ENCODE measurements around the gene LARGE1.

Gene LARGE1

GRCh38 chr22:33706100-33706499 lies 214.2 kb downstream of the LARGE1 start:
- H3K27ac ChIP-seq (ENCODE audit: low read depth, low read length) = no peak overlapping the region
- no peaks in the 10 kb centered on the region for H3K27me3 ChIP-seq (ENCODE audit: control insufficient read depth, insufficient read depth, low read length)
- H3K9me3 ChIP-seq (ENCODE audit: control insufficient read depth, insufficient read depth, low read length) = no peaks in the 10 kb centered on the region
- H3K4me1 ChIP-seq (ENCODE audit: control insufficient read depth, insufficient read depth, low read length) = peaks cover 10% of the 10 kb centered on the region
- H3K36me3 ChIP-seq (ENCODE audit: control insufficient read depth, insufficient read depth, low read length) = peaks cover 3% of the 10 kb centered on the region
- no peak overlapping the region for H3K9ac ChIP-seq (ENCODE audit: low read depth, low read length)
- no peak overlapping the region for H3K4me3 ChIP-seq (ENCODE audit: low read depth, low read length)

- H3K27ac ChIP-seq (ENCODE audit: low read depth, low read length) = no peak overlapping the region
Measured at GRCh38 chr22:33699176-33699575, 221.1 kb downstream of the LARGE1 start.

GRCh38 chr22:33697640-33698039 lies 222.6 kb downstream of the LARGE1 start:
- no peaks in the 10 kb centered on the region for H3K27me3 ChIP-seq (ENCODE audit: control insufficient read depth, insufficient read depth, low read length)
- no peaks in the 10 kb centered on the region for H3K4me1 ChIP-seq (ENCODE audit: control insufficient read depth, insufficient read depth, low read length)
- H3K36me3 ChIP-seq (ENCODE audit: control insufficient read depth, insufficient read depth, low read length) = peaks cover 21% of the 10 kb centered on the region
- H3K9me3 ChIP-seq (ENCODE audit: control insufficient read depth, insufficient read depth, low read length) = no peaks in the 10 kb centered on the region
- no peak overlapping the region for H3K9ac ChIP-seq (ENCODE audit: low read depth, low read length)
- H3K27ac ChIP-seq (ENCODE audit: low read depth, low read length) = no peak overlapping the region
- H3K4me3 ChIP-seq (ENCODE audit: low read depth, low read length) = no peak overlapping the region

More at GRCh38 chr22:33699176-33699575, 221.1 kb downstream of the LARGE1 start:
- Histone ChIP-seq H3K9me3 (ENCODE audit: control insufficient read depth, insufficient read depth, low read length) (no peaks in the 10 kb centered on the region), H3K9ac (ENCODE audit: low read depth, low read length) (no peak overlapping the region), H3K36me3 (ENCODE audit: control insufficient read depth, insufficient read depth, low read length) (peaks cover 21% of the 10 kb centered on the region), H3K4me3 (ENCODE audit: low read depth, low read length) (no peak overlapping the region), H3K27me3 (ENCODE audit: control insufficient read depth, insufficient read depth, low read length) (no peaks in the 10 kb centered on the region), H3K4me1 (ENCODE audit: control insufficient read depth, insufficient read depth, low read length) (no peaks in the 10 kb centered on the region)

DNA sequence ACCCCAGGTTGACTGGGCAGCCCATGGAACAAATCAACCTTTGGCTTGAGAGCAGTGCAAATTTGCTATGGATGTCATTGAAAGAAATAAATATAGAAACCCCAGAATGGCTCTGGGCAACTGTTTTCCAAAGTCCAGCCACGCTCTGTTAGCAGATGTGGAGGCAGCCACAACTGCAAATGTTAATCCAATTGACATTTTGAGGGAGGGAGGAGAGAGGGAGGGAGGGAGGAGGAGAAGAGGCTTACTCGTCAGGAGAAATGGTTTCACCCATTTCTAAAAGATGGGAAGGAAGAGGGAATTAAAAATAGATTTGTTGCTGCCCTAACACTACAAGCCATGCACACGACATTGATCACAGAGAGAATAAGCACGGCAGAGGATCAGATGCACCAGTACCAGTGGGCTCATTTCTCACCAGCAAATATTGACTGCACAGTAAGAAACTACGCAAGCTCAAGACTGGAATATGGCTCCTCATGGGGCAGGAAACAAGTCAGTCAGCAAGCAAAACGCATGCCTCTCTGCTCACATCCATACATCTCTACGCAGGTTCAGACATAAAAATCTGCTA lies 229.1 kb downstream of the LARGE1 start:
- Histone ChIP-seq H3K9me3 (ENCODE audit: control insufficient read depth, insufficient read depth, low read length) (no peaks in the 10 kb centered on the region), H3K27me3 (ENCODE audit: control insufficient read depth, insufficient read depth, low read length) (no peaks in the 10 kb centered on the region), H3K4me1 (ENCODE audit: control insufficient read depth, insufficient read depth, low read length) (no peaks in the 10 kb centered on the region), H3K27ac (ENCODE audit: low read depth, low read length) (no peak overlapping the region), H3K36me3 (ENCODE audit: control insufficient read depth, insufficient read depth, low read length) (no peaks in the 10 kb centered on the region), H3K4me3 (ENCODE audit: low read depth, low read length) (no peak overlapping the region), H3K9ac (ENCODE audit: low read depth, low read length) (no peak overlapping the region)

DNA sequence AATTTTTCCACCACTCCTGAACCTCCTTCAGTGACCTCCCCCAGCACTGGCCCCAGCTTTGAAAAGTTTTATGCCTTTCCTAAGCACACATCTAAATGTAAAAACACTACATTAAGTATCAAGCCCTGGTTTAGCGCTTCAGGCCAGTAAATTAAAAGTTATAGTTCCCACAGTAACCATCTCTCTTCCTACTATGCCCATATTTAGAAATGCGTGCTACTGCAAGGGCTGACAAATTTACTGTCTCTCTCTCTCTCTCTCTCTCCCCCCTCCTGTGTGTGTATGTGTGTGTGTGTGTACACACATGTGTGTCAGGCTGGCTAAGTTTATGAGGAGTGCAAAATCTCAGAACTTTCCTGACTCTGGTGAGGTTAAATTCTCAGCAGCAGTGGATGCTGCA lies 231.4 kb downstream of the LARGE1 start:
- no peaks in the 10 kb centered on the region for H3K36me3 ChIP-seq (ENCODE audit: control insufficient read depth, insufficient read depth, low read length)
- no peak overlapping the region for H3K27ac ChIP-seq (ENCODE audit: low read depth, low read length)

DNA sequence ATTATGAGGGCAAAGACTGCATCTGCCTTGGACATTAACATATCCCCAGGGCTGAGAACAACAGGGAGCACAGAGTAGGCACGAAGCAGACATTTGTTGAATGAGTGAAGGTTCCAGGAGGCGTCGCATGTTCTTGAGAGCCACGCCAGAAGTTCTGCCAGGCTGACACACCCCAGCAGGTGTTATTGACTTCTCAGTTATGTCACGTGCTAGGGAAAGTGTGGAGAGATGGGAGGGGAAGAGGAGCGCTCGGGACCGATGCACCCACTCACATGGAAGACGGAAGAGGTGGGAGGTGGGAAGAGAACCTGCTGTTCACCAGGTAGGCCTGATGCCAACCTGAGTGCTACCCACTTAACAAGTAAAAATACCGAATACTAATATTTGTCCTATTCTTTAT lies 232.8 kb downstream of the LARGE1 start:
- Histone ChIP-seq H3K36me3 (ENCODE audit: control insufficient read depth, insufficient read depth, low read length) (no peaks in the 10 kb centered on the region), H3K4me3 (ENCODE audit: low read depth, low read length) (no peak overlapping the region), H3K4me1 (ENCODE audit: control insufficient read depth, insufficient read depth, low read length) (no peaks in the 10 kb centered on the region), H3K9ac (ENCODE audit: low read depth, low read length) (no peak overlapping the region), H3K9me3 (ENCODE audit: control insufficient read depth, insufficient read depth, low read length) (no peaks in the 10 kb centered on the region), H3K27me3 (ENCODE audit: control insufficient read depth, insufficient read depth, low read length) (no peaks in the 10 kb centered on the region), H3K27ac (ENCODE audit: low read depth, low read length) (no peak overlapping the region)

More for the DNA sequence above, 231.4 kb downstream of the LARGE1 start:
- H3K4me3 ChIP-seq (ENCODE audit: low read depth, low read length) = no peak overlapping the region
- no peak overlapping the region for H3K9ac ChIP-seq (ENCODE audit: low read depth, low read length)
- no peaks in the 10 kb centered on the region for H3K9me3 ChIP-seq (ENCODE audit: control insufficient read depth, insufficient read depth, low read length)
- H3K4me1 ChIP-seq (ENCODE audit: control insufficient read depth, insufficient read depth, low read length) = no peaks in the 10 kb centered on the region
- H3K27me3 ChIP-seq (ENCODE audit: control insufficient read depth, insufficient read depth, low read length) = no peaks in the 10 kb centered on the region

GRCh38 chr22:33684087-33684486 lies 236.2 kb downstream of the LARGE1 start:
- H3K9ac ChIP-seq (ENCODE audit: low read depth, low read length) = no peak overlapping the region
- H3K9me3 ChIP-seq (ENCODE audit: control insufficient read depth, insufficient read depth, low read length) = no peaks in the 10 kb centered on the region
- no peak overlapping the region for H3K4me3 ChIP-seq (ENCODE audit: low read depth, low read length)
- H3K4me1 ChIP-seq (ENCODE audit: control insufficient read depth, insufficient read depth, low read length) = no peaks in the 10 kb centered on the region
- no peaks in the 10 kb centered on the region for H3K36me3 ChIP-seq (ENCODE audit: control insufficient read depth, insufficient read depth, low read length)
- no peak overlapping the region for H3K27ac ChIP-seq (ENCODE audit: low read depth, low read length)
- H3K27me3 ChIP-seq (ENCODE audit: control insufficient read depth, insufficient read depth, low read length) = no peaks in the 10 kb centered on the region

DNA sequence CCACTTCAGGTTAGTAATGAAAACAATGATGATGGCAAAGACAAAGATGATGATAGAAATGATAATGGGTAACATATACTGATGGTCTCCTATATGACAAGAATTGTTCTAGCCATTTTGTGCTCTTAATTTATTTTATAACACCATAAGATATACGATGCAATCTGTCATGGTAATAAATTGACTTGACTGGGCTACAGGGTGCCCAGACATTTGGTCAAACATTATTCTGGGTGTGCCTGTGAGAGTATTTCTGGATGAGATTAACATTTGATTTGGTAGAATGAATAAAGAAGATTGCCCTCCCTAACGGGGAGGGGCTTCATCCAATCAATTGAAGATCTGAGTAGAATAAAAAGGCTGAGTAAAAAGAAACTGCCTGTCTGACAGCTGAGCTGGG lies 237.3 kb downstream of the LARGE1 start:
- no peak overlapping the region for H3K4me3 ChIP-seq (ENCODE audit: low read depth, low read length)
- peaks cover 5% of the 10 kb centered on the region; the same call in 1 of the 2 replicates for H3K4me1 ChIP-seq (ENCODE audit: control insufficient read depth, insufficient read depth, low read length)
- H3K27ac ChIP-seq (ENCODE audit: low read depth, low read length) = no peak overlapping the region
- no peaks in the 10 kb centered on the region for H3K9me3 ChIP-seq (ENCODE audit: control insufficient read depth, insufficient read depth, low read length)
- no peak overlapping the region for H3K9ac ChIP-seq (ENCODE audit: low read depth, low read length)
- H3K27me3 ChIP-seq (ENCODE audit: control insufficient read depth, insufficient read depth, low read length) = no peaks in the 10 kb centered on the region
- H3K36me3 ChIP-seq (ENCODE audit: control insufficient read depth, insufficient read depth, low read length) = no peaks in the 10 kb centered on the region

- no peak overlapping the region for H3K9ac ChIP-seq (ENCODE audit: low read depth, low read length)
- H3K9me3 ChIP-seq (ENCODE audit: control insufficient read depth, insufficient read depth, low read length) = no peaks in the 10 kb centered on the region
- no peaks in the 10 kb centered on the region for H3K27me3 ChIP-seq (ENCODE audit: control insufficient read depth, insufficient read depth, low read length)
- H3K4me1 ChIP-seq (ENCODE audit: control insufficient read depth, insufficient read depth, low read length) = peaks cover 5% of the 10 kb centered on the region; the same call in 1 of the 2 replicates
- H3K4me3 ChIP-seq (ENCODE audit: low read depth, low read length) = no peak overlapping the region
- H3K27ac ChIP-seq (ENCODE audit: low read depth, low read length) = no peak overlapping the region
- H3K36me3 ChIP-seq (ENCODE audit: control insufficient read depth, insufficient read depth, low read length) = no peaks in the 10 kb centered on the region
Measured at GRCh38 chr22:33680632-33681031, 239.6 kb downstream of the LARGE1 start.

DNA sequence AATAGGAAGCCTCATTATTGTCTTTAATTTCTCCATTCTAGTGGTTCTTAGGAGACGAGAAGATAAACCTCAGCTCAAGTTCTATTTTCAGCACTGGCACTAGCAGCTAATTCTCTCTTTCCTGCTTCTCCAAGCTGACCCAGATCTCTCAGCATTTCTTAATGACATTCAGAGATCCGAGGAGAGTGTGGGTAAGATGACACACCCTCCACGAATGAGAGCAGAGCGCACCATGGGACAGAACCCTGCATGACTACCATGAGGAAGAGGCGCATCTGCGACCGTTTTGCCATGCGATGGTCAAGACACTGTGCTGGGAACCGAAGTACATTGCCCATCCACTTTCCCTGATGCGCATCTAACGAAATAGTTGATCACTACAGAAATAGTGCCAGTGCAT lies 241.8 kb downstream of the LARGE1 start:
- peaks cover 14% of the 10 kb centered on the region for H3K4me1 ChIP-seq (ENCODE audit: control insufficient read depth, insufficient read depth, low read length)
- H3K27ac ChIP-seq (ENCODE audit: low read depth, low read length) = no peak overlapping the region
- H3K36me3 ChIP-seq (ENCODE audit: control insufficient read depth, insufficient read depth, low read length) = no peaks in the 10 kb centered on the region
- H3K27me3 ChIP-seq (ENCODE audit: control insufficient read depth, insufficient read depth, low read length) = no peaks in the 10 kb centered on the region
- H3K9me3 ChIP-seq (ENCODE audit: control insufficient read depth, insufficient read depth, low read length) = no peaks in the 10 kb centered on the region
- H3K9ac ChIP-seq (ENCODE audit: low read depth, low read length) = no peak overlapping the region
- no peak overlapping the region for H3K4me3 ChIP-seq (ENCODE audit: low read depth, low read length)

- Histone ChIP-seq H3K27ac (ENCODE audit: low read depth, low read length) (no peak overlapping the region), H3K9ac (ENCODE audit: low read depth, low read length) (no peak overlapping the region), H3K9me3 (ENCODE audit: control insufficient read depth, insufficient read depth, low read length) (no peaks in the 10 kb centered on the region), H3K4me3 (ENCODE audit: low read depth, low read length) (no peak overlapping the region), H3K36me3 (ENCODE audit: control insufficient read depth, insufficient read depth, low read length) (no peaks in the 10 kb centered on the region), H3K27me3 (ENCODE audit: control insufficient read depth, insufficient read depth, low read length) (no peaks in the 10 kb centered on the region), H3K4me1 (ENCODE audit: control insufficient read depth, insufficient read depth, low read length) (peaks cover 14% of the 10 kb centered on the region)
Measured at GRCh38 chr22:33677536-33677935, 242.7 kb downstream of the LARGE1 start.
